K562 (cell line): ENCODE measurements around the gene ZNF24. TPM values are rescaled to one million over a fixed set of nuclear protein-coding genes. Genes with fewer than 3 reads are reported as not detected.

Experiments used
- ATAC-seq: fragments of 200-7000 bp; cut with Tn5 transposase; 3 replicates; pipeline ENCODE4 v1.9.1; 2020; ENCODE audit warnings: moderate library complexity
- BruUV-seq: library from RNA; stranded (reverse); fragments of 400-500 nt; replicated peaks from 2 replicates; lab custom pipeline; 2021; lab: Mats Ljungman, UMichigan
- CTCF ChIA-PET: fragments of 300-600 bp; formaldehyde crosslinking; extraction: SDS; loops from one replicate; lab custom pipeline; 2021; ENCODE audit warnings: low intra/inter-chr PET ratio; lab: Yijun Ruan, JAX
- POLR2A ChIA-PET: fragments of 300-600, 350-650 bp; sonication (Branson Sonifier 250); formaldehyde crosslinking; extraction: SDS; loops from one replicate; lab custom pipeline; 2021; ENCODE audit warnings: antibody characterized with exemption, inconsistent platforms; lab: Yijun Ruan, JAX
- DNase-seq, 4 experiments: peaks; one replicate each; pipeline versions ENCODE4 v3.0.0 to v3.0.0-alpha.2; 2011 to 2018; ENCODE audit warnings: low spot score in 3 of 4, mixed read lengths in 3 of 4; ENCODE audit errors: extremely low read depth in 1 of 4
- FAIRE-seq: peaks from 2 replicates; lab custom pipeline; 2011; peaks lifted over from hg19 to GRCh38; lab: Jason Lieb, UNC
- H2AFZ ChIP-seq: 2 replicates; pipeline ENCODE4 v1.6.0; 2011; ENCODE audit warnings: low read depth, low read length, control low read depth, inconsistent platforms
- H3K27ac ChIP-seq: fragments of 200-600 bp; 3 replicates; pipeline ENCODE4 v1.8.0; 2011; ENCODE audit warnings: low read depth, mild to moderate bottlenecking, control low read depth, inconsistent platforms, low read length, moderate library complexity, mixed read lengths; ENCODE audit errors: extremely low read depth
- H3K27me3 ChIP-seq, 2 experiments: fragments of 300-600 bp in 1 of 2; 2 replicates in 1 of 2; 3 replicates in 1 of 2; pipeline versions ENCODE4 v1.6.0 to v1.8.0; 2011; ENCODE audit warnings: inconsistent platforms in 2 of 2, low read length in 2 of 2, mild to moderate bottlenecking in 1 of 2, mixed read lengths in 1 of 2, moderate library complexity in 1 of 2; ENCODE audit not compliant: control insufficient read depth in 2 of 2, insufficient read depth in 2 of 2
- H3K36me3 ChIP-seq: fragments of 300-600 bp; 3 replicates; pipeline ENCODE4 v1.8.0; 2011; ENCODE audit warnings: mild to moderate bottlenecking, low read length, inconsistent platforms; ENCODE audit not compliant: control insufficient read depth, insufficient read depth
- H3K4me1 ChIP-seq, 2 experiments: fragments of 200-600 bp in 1 of 2; replicated peaks in 1 of 2; 2 replicates in 1 of 2; 3 replicates in 1 of 2; pipeline versions ENCODE4 v1.5.1 to v1.8.0; 2011; ENCODE audit warnings: inconsistent platforms in 2 of 2, low read length in 2 of 2, mild to moderate bottlenecking in 1 of 2, mixed read lengths in 1 of 2, moderate library complexity in 1 of 2; ENCODE audit not compliant: control insufficient read depth in 2 of 2, insufficient read depth in 2 of 2
- H3K4me2 ChIP-seq: 2 replicates; pipeline ENCODE4 v1.6.1; 2011; ENCODE audit warnings: low read length, control low read depth, inconsistent platforms, mixed read lengths; ENCODE audit not compliant: insufficient read depth
- H3K4me3 ChIP-seq: fragments of 200-600 bp; sonication (generic), shearing (Covaris generic); 2 replicates; pipeline ENCODE4 v1.5.1; 2016; ENCODE audit warnings: control low read depth, inconsistent platforms
- H3K79me2 ChIP-seq: fragments of 200-600 bp; 3 replicates; pipeline ENCODE4 v1.8.0; 2011; ENCODE audit warnings: low read length, inconsistent platforms; ENCODE audit not compliant: control insufficient read depth, insufficient read depth
- H3K9ac ChIP-seq, 2 experiments: 2 replicates each; pipeline versions ENCODE4 v1.6.0 to v1.6.1; 2011; ENCODE audit warnings: low read depth in 2 of 2, low read length in 2 of 2, control low read depth in 1 of 2, inconsistent platforms in 1 of 2, mild to moderate bottlenecking in 1 of 2, mixed read lengths in 1 of 2; ENCODE audit not compliant: insufficient read depth in 1 of 2
- H3K9me1 ChIP-seq: one replicate; pipeline ENCODE4 v1.6.0; 2011; ENCODE audit warnings: inconsistent platforms, mild to moderate bottlenecking, low read length, moderate library complexity; ENCODE audit not compliant: control insufficient read depth, insufficient read depth
- H3K9me3 ChIP-seq: replicated peaks from 2 replicates; pipeline ENCODE4 v1.5.1; 2011; ENCODE audit warnings: low read depth, low read length, inconsistent platforms; ENCODE audit not compliant: control insufficient read depth, insufficient read depth
- H4K20me1 ChIP-seq: replicated peaks from 2 replicates; pipeline ENCODE4 v1.6.1; 2011; ENCODE audit warnings: low read length, inconsistent platforms, mixed read lengths; ENCODE audit not compliant: control insufficient read depth, insufficient read depth
- CBFA2T2 ChIP-seq: fragments of 450-650 bp; conservative IDR thresholded peaks from 2 replicates; pipeline ENCODE4 v1.6.1; 2017; ENCODE audit warnings: mild to moderate bottlenecking
- CBFA2T3 ChIP-seq: fragments of 450-650 bp; IDR thresholded peaks from 2 replicates; pipeline ENCODE4 v1.6.1; 2017
- FOSL1 ChIP-seq: fragments of 200-800 bp; sonication (Bioruptor generic); conservative IDR thresholded peaks from 2 replicates; pipeline ENCODE4 v1.6.1; 2016; ENCODE audit warnings: missing genetic modification characterization, missing compliant biosample characterization
- HDAC1 ChIP-seq, 2 experiments: fragments of 450-650 bp; IDR thresholded peaks; 2 replicates each; pipeline ENCODE4 v1.6.1; 2016 to 2017; ENCODE audit warnings: inconsistent platforms in 1 of 2, mild to moderate bottlenecking in 1 of 2, moderate library complexity in 1 of 2
- HMBOX1 ChIP-seq: sonication (generic); IDR thresholded peaks from 2 replicates; pipeline ENCODE4 v1.6.1; 2016
- JUND ChIP-seq, 2 experiments: IDR thresholded peaks; 2 replicates in 1 of 2; 3 replicates in 1 of 2; pipeline ENCODE4 v1.6.1; 2011; ENCODE audit warnings: borderline replicate concordance in 2 of 2, low read depth in 2 of 2, low read length in 2 of 2, improper control_type of control experiment in 1 of 2, missing biosample characterization in 1 of 2, missing genetic modification characterization in 1 of 2, missing genetic modification reagents in 1 of 2
- MAZ ChIP-seq, 2 experiments: fragments of 450-650 bp in 1 of 2; sonication (generic) in 1 of 2; formaldehyde crosslinking; IDR thresholded peaks in 1 of 2; conservative IDR thresholded peaks in 1 of 2; 2 replicates each; pipeline versions ENCODE4 v1.4.0 to v1.5.0; 2020; ENCODE audit warnings: mild to moderate bottlenecking in 1 of 2, missing genetic modification reagents in 1 of 2
- MEIS2 ChIP-seq: fragments of 450-650 bp; IDR thresholded peaks from 2 replicates; pipeline ENCODE4 v1.6.1; 2014; ENCODE audit warnings: mild to moderate bottlenecking; ENCODE audit not compliant: partially characterized antibody
- RAD21 ChIP-seq, 2 experiments: fragments of 250-450 bp in 1 of 2; fragments of 450-650 bp in 1 of 2; sonication (Bioruptor Pico) in 1 of 2; formaldehyde crosslinking in 1 of 2; IDR thresholded peaks in 1 of 2; conservative IDR thresholded peaks in 1 of 2; 2 replicates each; pipeline versions ENCODE4 v1.4.0 to v1.8.0; 2020 to 2022; ENCODE audit warnings: mild to moderate bottlenecking in 2 of 2, moderate library complexity in 1 of 2
- RCOR1 ChIP-seq, 2 experiments: IDR thresholded peaks; 2 replicates each; pipeline ENCODE4 v1.6.1; 2012; ENCODE audit warnings: low read depth in 2 of 2, low read length in 2 of 2, borderline replicate concordance in 1 of 2, improper control_type of control experiment in 1 of 2
- TCF3 ChIP-seq: sonication (generic); formaldehyde crosslinking; IDR thresholded peaks from 2 replicates; pipeline ENCODE4 v1.4.0; 2020; ENCODE audit warnings: mild to moderate bottlenecking, missing genetic modification reagents
- TEAD1 ChIP-seq, 2 experiments: fragments of 450-650 bp in 1 of 2; sonication (generic) in 1 of 2; formaldehyde crosslinking; IDR thresholded peaks; 2 replicates each; pipeline versions ENCODE4 v1.4.0 to v1.8.0; 2020 to 2022; ENCODE audit warnings: mild to moderate bottlenecking in 2 of 2, missing genetic modification reagents in 1 of 2
- ZNF551 ChIP-seq: fragments of 250-450 bp; sonication (Bioruptor Pico); IDR thresholded peaks from 2 replicates; pipeline ENCODE4 v1.5.0; 2021; ENCODE audit warnings: mild to moderate bottlenecking, moderate library complexity
- ZNF57 ChIP-seq: fragments of 450-650 bp; formaldehyde crosslinking; IDR thresholded peaks from 2 replicates; pipeline ENCODE4 v1.4.0; 2020; ENCODE audit warnings: mild to moderate bottlenecking, moderate library complexity
- WGBS: fragments of 100-300 bp; shearing (Covaris generic); methylation state at CpG from one replicate; pipeline ENCODE4 v1.1.6; 2016; ENCODE audit warnings: low coverage, mixed read lengths; ENCODE audit not compliant: insufficient coverage; ENCODE audit errors: missing lambda C conversion rate; 5-methylcytosine and 5-hydroxymethylcytosine counted together
- in situ Hi-C: fragments of 300-500 bp; cut with MboI; formaldehyde crosslinking; loops from 4 replicates; pipeline ENCODE4 v1.15.0; 2018; ENCODE audit warnings: inconsistent platforms, mixed read lengths
- intact Hi-C: fragments of 100-400 bp; cut with micrococcal nuclease; formaldehyde crosslinking; loops from 2 replicates; pipeline ENCODE4 v1.14.2; 2022
- polyA plus RNA-seq, 8 experiments: library from polyadenylated mRNA; depleted of rRNA in 4 of 8; stranded (reverse) in 5 of 8; unstranded in 3 of 8; fragments of >200 nt; fragmentation: Nextera tagmentation in 2 of 8; fragmentation: Illumina TruSeq in 1 of 8; extraction: Ambion mirVana in 2 of 8; extraction: Trizol in 1 of 8; gene quantifications; 2 replicates each; pipeline versions ENCODE4 v1.2.1 to v1.2.3, GENCODE V29; 2011 to 2014; ENCODE audit warnings: inconsistent platforms in 1 of 8, missing spikeins in 1 of 8
- total RNA-seq, 7 experiments: library from RNA; depleted of rRNA in 6 of 7; stranded (reverse); fragments of >200 nt in 6 of 7; fragmentation: Illumina TruSeq in 2 of 7; extraction: Trizol in 2 of 7; gene quantifications; 2 replicates each; pipeline versions ENCODE4 v1.2.1 to v1.2.3, GENCODE V29; 2011 to 2021; ENCODE audit warnings: low replicate concordance in 1 of 7
- TF ChIP-seq, protein P1 (sequence below), 3 experiments: IDR thresholded peaks in 2 of 3; conservative IDR thresholded peaks in 1 of 3; 2 replicates each; pipeline ENCODE4 v1.5.1; 2011 to 2012; ENCODE audit warnings: low read length in 3 of 3, mild to moderate bottlenecking in 3 of 3, control low read depth in 2 of 3, improper control_type of control experiment in 1 of 3, inconsistent platforms in 1 of 3, low read depth in 1 of 3, mixed read lengths in 1 of 3, moderate library complexity in 1 of 3; ENCODE audit not compliant: insufficient read depth in 2 of 3

ZNF24 gene
- total and polyA plus RNA-seq, 9 of the 15 experiments (the other 6 are each of a cell fraction or from before 2014, with no cell fraction given) = 35.7 to 72.8 (median 54.1) TPM

- CTCF ChIA-PET = no interaction called here
- Histone ChIP-seq H3K79me2 (no peaks in the 10 kb centered on the region), H3K4me2 (no peak overlapping the region), H3K36me3 (no peaks in the 10 kb centered on the region), H3K9me1 (no peaks in the 10 kb centered on the region), H3K27me3 (no peaks in the 10 kb centered on the region), H3K27ac (no peak overlapping the region), H3K4me1 (peaks cover 0 to 16% of the 10 kb centered on the region in 2 experiments; a peak in 3 of 5 replicates), H2AFZ (no peak overlapping the region), H4K20me1 (no peaks in the 10 kb centered on the region), H3K9me3 (no peaks in the 10 kb centered on the region), H3K4me3 (no peak overlapping the region), H3K9ac (no peak overlapping the region)
- ATAC-seq = peak; percentile 53
- FAIRE-seq = peak; percentile 23
- POLR2A ChIA-PET = interaction anchor here (0.6 to 1.2 kb wide), 2 partner anchors 22 to 23 kb away, joined by 3 read pairs; partner anchors contain the start of gene ZNF24
- WGBS = 1% methylated on average over 3 of the region's 3 CpGs
- in situ Hi-C loops = no loop called here
- DNase-seq = peak in 1 of 4 experiments; percentile 30
- no TSS peak for BruUV-seq
- intact Hi-C loops = no loop called here
- TF ChIP-seq, protein P1, sequence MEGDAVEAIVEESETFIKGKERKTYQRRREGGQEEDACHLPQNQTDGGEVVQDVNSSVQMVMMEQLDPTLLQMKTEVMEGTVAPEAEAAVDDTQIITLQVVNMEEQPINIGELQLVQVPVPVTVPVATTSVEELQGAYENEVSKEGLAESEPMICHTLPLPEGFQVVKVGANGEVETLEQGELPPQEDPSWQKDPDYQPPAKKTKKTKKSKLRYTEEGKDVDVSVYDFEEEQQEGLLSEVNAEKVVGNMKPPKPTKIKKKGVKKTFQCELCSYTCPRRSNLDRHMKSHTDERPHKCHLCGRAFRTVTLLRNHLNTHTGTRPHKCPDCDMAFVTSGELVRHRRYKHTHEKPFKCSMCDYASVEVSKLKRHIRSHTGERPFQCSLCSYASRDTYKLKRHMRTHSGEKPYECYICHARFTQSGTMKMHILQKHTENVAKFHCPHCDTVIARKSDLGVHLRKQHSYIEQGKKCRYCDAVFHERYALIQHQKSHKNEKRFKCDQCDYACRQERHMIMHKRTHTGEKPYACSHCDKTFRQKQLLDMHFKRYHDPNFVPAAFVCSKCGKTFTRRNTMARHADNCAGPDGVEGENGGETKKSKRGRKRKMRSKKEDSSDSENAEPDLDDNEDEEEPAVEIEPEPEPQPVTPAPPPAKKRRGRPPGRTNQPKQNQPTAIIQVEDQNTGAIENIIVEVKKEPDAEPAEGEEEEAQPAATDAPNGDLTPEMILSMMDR (IDR thresholded peaks at IDR 0.05 in 2 of 3, conservative IDR thresholded peaks at IDR 0.05 in 1 of 3; ENCODE audit: insufficient read depth in 2 of 3, low read depth in 1 of 3, low read length in 3 of 3) = 0 out of 6 replicates have a peak, but pooled peaks of 1 of the 3 experiments have one; percentile 13
- TF ChIP-seq HMBOX1 (peak; percentile 87), TEAD1 (CRISPR knock-in tag; IDR thresholded peaks at IDR 0.05) (0 out of 4 replicates have a peak, but pooled peaks of 1 of the 2 experiments have one; percentile 27), ZNF551 (CRISPR knock-in tag) (no peak), CBFA2T2 (peak; percentile 21; the same call in 1 of the 2 replicates), MEIS2 (peak; percentile 83), TCF3 (CRISPR knock-in tag) (peak; percentile 54), ZNF57 (CRISPR knock-in tag) (no peak), RCOR1 (IDR thresholded peaks at IDR 0.05; ENCODE audit: borderline replicate concordance in 1 of 2, low read depth in 2 of 2, low read length in 2 of 2) (peak in 1 of 2 experiments; percentile 45; a peak in 1 of 4 replicates), JUND (IDR thresholded peaks at IDR 0.05; ENCODE audit: borderline replicate concordance, low read depth, low read length) (peak; percentile 24; the same call in 1 of the 2 replicates), JUND (tag; IDR thresholded peaks at IDR 0.05; ENCODE audit: borderline replicate concordance, low read depth, low read length) (peak; percentile 44; the same call in 1 of the 3 replicates), RAD21 (CRISPR knock-in tag; conservative IDR thresholded peaks at IDR 0.05 in 1 of 2, IDR thresholded peaks at IDR 0.05 in 1 of 2) (peak in 1 of 2 experiments; percentile 7; a peak in 1 of 4 replicates), FOSL1 (tag) (0 out of 2 replicates have a peak, but pooled peaks have one; percentile 15), HDAC1 (IDR thresholded peaks at IDR 0.05) (no peak), MAZ (CRISPR knock-in tag; conservative IDR thresholded peaks at IDR 0.05 in 1 of 2, IDR thresholded peaks at IDR 0.05 in 1 of 2) (0 out of 4 replicates have a peak, but pooled peaks of 1 of the 2 experiments have one; percentile 25), CBFA2T3 (peak; percentile 51)
Measured at GRCh38 chr18:35322486-35323458, 21.4 kb downstream of the ZNF24 start.
